ENCODE data around the gene POLR2A. TPM values are rescaled to one million over a fixed set of nuclear protein-coding genes. Genes with fewer than 3 reads are reported as not detected.

POLR2A gene
- total and polyA plus RNA-seq, 2 of the 13 experiments (the other 11 are each of a cell fraction or from before 2014, with no cell fraction given), result 17.8 to 18.3 TPM

- Histone ChIP-seq H3K4me2 (ENCODE audit: low read depth, low read length) (no peak overlapping the region), H3K4me1 (ENCODE audit: insufficient read depth, low read length) (peaks cover 24% of the 10 kb centered on the region), H3K9ac (ENCODE audit: insufficient read depth, low read depth, low read length) (no peak overlapping the region), H3K9me3 (ENCODE audit: low read length) (no peaks in the 10 kb centered on the region), H4K20me1 (ENCODE audit: insufficient read depth, low read length) (peaks cover 8% of the 10 kb centered on the region; the same call in 1 of the 2 replicates), H3K79me2 (ENCODE audit: insufficient read depth, low read length) (peaks cover 3% of the 10 kb centered on the region), H3K27ac (ENCODE audit: extremely low read length, insufficient read depth, low read length) (no peak overlapping the region), H3K4me3 (replicated peaks in 1 of 3; ENCODE audit: insufficient read depth in 1 of 3, low read depth in 2 of 3, low read length in 3 of 3) (no peak overlapping the region), H3K27me3 (ENCODE audit: control insufficient read depth in 1 of 2, insufficient read depth in 2 of 2, low read length in 2 of 2) (no peaks in the 10 kb centered on the region), H2AFZ (ENCODE audit: low read length) (no peak overlapping the region), H3K36me3 (replicated peaks in 1 of 2; ENCODE audit: control insufficient read depth in 1 of 2, insufficient read depth in 2 of 2, low read length in 2 of 2) (peaks cover 0 to 2% of the 10 kb centered on the region in 2 experiments; a peak in 3 of 5 replicates)
- no peak for ATAC-seq
- no peak for DNase-seq (ENCODE audit: low spot score)
- POLR2A ChIA-PET, result no interaction called here
- intact Hi-C loops (cut with micrococcal nuclease; ENCODE audit: unreplicated experiment), result no loop called here
- TF ChIP-seq AGO2 (optimal IDR thresholded peaks at IDR 0.05; ENCODE audit: low read depth, low read length), result peak; percentile 50
- TF ChIP-seq DMAP1 (CRISPR knock-in tag; IDR thresholded peaks at IDR 0.05), result no peak
- TF ChIP-seq POGZ (CRISPR knock-in tag; IDR thresholded peaks at IDR 0.05), result no peak
- in situ Hi-C loops (cut with HindIII; ENCODE audit: extremely low pct_ligation_motif_present, low pct_unique_long_range_greater_than_20kb), result no loop called here
- WGBS (ENCODE audit: low lambda C conversion rate), result 98% methylated on average over 20 of the region's 33 CpGs
- no peak for FAIRE-seq
- CTCF ChIA-PET (ENCODE audit: low intra/inter-chr PET ratio, low total read pairs), result no interaction called here
- no TSS peak for BruUV-seq (replicated peaks)
Observed at GRCh38 chr17:7465597-7466275, 18.4 kb upstream of the POLR2A start.

GRCh38 chr17:7466318-7466638, 17.9 kb upstream of the POLR2A start:
- no peak overlapping the region for H3K4me3 ChIP-seq (replicated peaks in 1 of 3; ENCODE audit: insufficient read depth in 1 of 3, low read depth in 2 of 3, low read length in 3 of 3)
- peaks cover 26% of the 10 kb centered on the region for H3K4me1 ChIP-seq (ENCODE audit: insufficient read depth, low read length)
- H3K27me3 ChIP-seq (ENCODE audit: control insufficient read depth in 1 of 2, insufficient read depth in 2 of 2, low read length in 2 of 2), result no peaks in the 10 kb centered on the region
- no peak for FAIRE-seq
- TF ChIP-seq MTA1 (CRISPR knock-in tag; IDR thresholded peaks at IDR 0.05; ENCODE audit: borderline replicate concordance), result no peak
- no peak for TF ChIP-seq ZMYM4 (CRISPR knock-in tag; IDR thresholded peaks at IDR 0.05)
- TF ChIP-seq ZNF724P (CRISPR knock-in tag; IDR thresholded peaks at IDR 0.05; ENCODE audit: borderline replicate concordance), result no peak
- TF ChIP-seq HCFC1 (IDR thresholded peaks at IDR 0.05; ENCODE audit: low read depth, low read length), result no peak
- no peak for TF ChIP-seq POLR2G (IDR thresholded peaks at IDR 0.05; ENCODE audit: low read depth, low read length)
- TF ChIP-seq LRRFIP1 (CRISPR knock-in tag; conservative IDR thresholded peaks at IDR 0.05), result no peak
- TF ChIP-seq NFE2L2 (IDR thresholded peaks at IDR 0.05; ENCODE audit: low read length), result no peak
- no peak for TF ChIP-seq ZNF367 (CRISPR knock-in tag; IDR thresholded peaks at IDR 0.05; ENCODE audit: borderline replicate concordance)
- no peak for TF ChIP-seq UBTF (CRISPR knock-in tag; IDR thresholded peaks at IDR 0.05)
- no peak for TF ChIP-seq ZC3H4 (CRISPR knock-in tag; IDR thresholded peaks at IDR 0.05; ENCODE audit: borderline replicate concordance)
- no peak overlapping the region for H3K4me2 ChIP-seq (ENCODE audit: low read depth, low read length)
- WGBS (ENCODE audit: low lambda C conversion rate), result 98% methylated on average over 9 of the region's 9 CpGs
- intact Hi-C loops (cut with micrococcal nuclease; ENCODE audit: unreplicated experiment), result no loop called here
- no peak for DNase-seq (ENCODE audit: low spot score)
- H3K9ac ChIP-seq (ENCODE audit: insufficient read depth, low read depth, low read length), result no peak overlapping the region
- no TSS peak for BruUV-seq (replicated peaks)
- peaks cover 7% of the 10 kb centered on the region for H3K79me2 ChIP-seq (ENCODE audit: insufficient read depth, low read length)
- peaks cover 0 to 2% of the 10 kb centered on the region in 2 experiments; a peak in 3 of 5 replicates for H3K36me3 ChIP-seq (replicated peaks in 1 of 2; ENCODE audit: control insufficient read depth in 1 of 2, insufficient read depth in 2 of 2, low read length in 2 of 2)
- CTCF ChIA-PET (ENCODE audit: low intra/inter-chr PET ratio, low total read pairs), result no interaction called here
- POLR2A ChIA-PET, result interaction anchor here (1.4 kb wide), 1 partner anchor 21 kb away, joined by 4 read pairs; no protein-coding TSS in a partner anchor
- H3K27ac ChIP-seq (ENCODE audit: extremely low read length, insufficient read depth, low read length), result no peak overlapping the region
- ATAC-seq, result no peak
- no peaks in the 10 kb centered on the region for H3K9me3 ChIP-seq (ENCODE audit: low read length)
- H4K20me1 ChIP-seq (ENCODE audit: insufficient read depth, low read length), result peaks cover 8% of the 10 kb centered on the region; the same call in 1 of the 2 replicates
- in situ Hi-C loops (cut with HindIII; ENCODE audit: extremely low pct_ligation_motif_present, low pct_unique_long_range_greater_than_20kb), result no loop called here
- no peak overlapping the region for H2AFZ ChIP-seq (ENCODE audit: low read length)

Data from HepG2 (cell line).